ENCODE results near the gene GABRG3. TPM values are rescaled to one million over a fixed set of nuclear protein-coding genes. Genes with fewer than 3 reads are reported as not detected.

Gene GABRG3
- total and polyA plus RNA-seq, 7 donors: under 0.01 to 0.28 (median 0.05) TPM; not detected in 3

DNA sequence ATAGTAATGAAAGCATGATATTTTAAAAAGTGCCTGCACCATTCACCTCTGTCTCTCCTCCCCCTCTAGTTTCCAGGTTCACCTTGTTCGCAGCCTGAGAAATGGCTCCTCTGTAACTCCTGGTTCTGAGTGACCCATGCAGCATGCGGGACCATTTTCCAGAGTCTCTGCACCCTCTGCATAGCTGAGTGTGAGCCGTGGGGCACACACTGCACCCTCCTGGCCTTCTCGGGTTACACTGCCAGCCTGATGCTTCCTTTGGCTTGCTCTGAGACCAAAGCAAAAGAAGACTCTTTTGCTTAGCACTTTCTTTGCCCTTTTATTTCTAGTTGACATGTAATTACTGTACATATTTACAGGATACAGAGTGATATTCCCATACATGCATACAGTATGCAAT lies 287.3 kb downstream of the GABRG3 start:
- peaks cover 0 to 8% (median 0%) of the 10 kb centered on the region in 4 donors for H3K9me3 ChIP-seq
- TF ChIP-seq, protein P1, sequence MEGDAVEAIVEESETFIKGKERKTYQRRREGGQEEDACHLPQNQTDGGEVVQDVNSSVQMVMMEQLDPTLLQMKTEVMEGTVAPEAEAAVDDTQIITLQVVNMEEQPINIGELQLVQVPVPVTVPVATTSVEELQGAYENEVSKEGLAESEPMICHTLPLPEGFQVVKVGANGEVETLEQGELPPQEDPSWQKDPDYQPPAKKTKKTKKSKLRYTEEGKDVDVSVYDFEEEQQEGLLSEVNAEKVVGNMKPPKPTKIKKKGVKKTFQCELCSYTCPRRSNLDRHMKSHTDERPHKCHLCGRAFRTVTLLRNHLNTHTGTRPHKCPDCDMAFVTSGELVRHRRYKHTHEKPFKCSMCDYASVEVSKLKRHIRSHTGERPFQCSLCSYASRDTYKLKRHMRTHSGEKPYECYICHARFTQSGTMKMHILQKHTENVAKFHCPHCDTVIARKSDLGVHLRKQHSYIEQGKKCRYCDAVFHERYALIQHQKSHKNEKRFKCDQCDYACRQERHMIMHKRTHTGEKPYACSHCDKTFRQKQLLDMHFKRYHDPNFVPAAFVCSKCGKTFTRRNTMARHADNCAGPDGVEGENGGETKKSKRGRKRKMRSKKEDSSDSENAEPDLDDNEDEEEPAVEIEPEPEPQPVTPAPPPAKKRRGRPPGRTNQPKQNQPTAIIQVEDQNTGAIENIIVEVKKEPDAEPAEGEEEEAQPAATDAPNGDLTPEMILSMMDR (IDR thresholded peaks at IDR 0.05): no peak
- TF ChIP-seq EP300 (IDR thresholded peaks at IDR 0.05) (no peak), POLR2AphosphoS5 (IDR thresholded peaks at IDR 0.05) (no peak), POLR2A (IDR thresholded peaks at IDR 0.05) (no peak)
- 57 to 58% methylated on average over 4 of the region's 4 CpGs for WGBS, 2 donors
- H3K36me3 ChIP-seq: no peaks in the 10 kb centered on the region
- H3K4me3 ChIP-seq: no peak overlapping the region
- H3K4me1 ChIP-seq: no peaks in the 10 kb centered on the region
- no peaks in the 10 kb centered on the region for H3K27me3 ChIP-seq
- no peak overlapping the region for H3K27ac ChIP-seq
- intact Hi-C loops (cut with DNase I): no loop called here
- DNase-seq: no peak

- TF ChIP-seq, protein P1 (IDR thresholded peaks at IDR 0.05): no peak
- TF ChIP-seq POLR2A (IDR thresholded peaks at IDR 0.05) (no peak), POLR2AphosphoS5 (IDR thresholded peaks at IDR 0.05) (no peak), EP300 (IDR thresholded peaks at IDR 0.05) (no peak)
- 61 to 74% methylated on average over 4 of the region's 4 CpGs for WGBS, 2 donors
- no peaks in the 10 kb centered on the region for H3K36me3 ChIP-seq
- H3K4me3 ChIP-seq: no peak overlapping the region
- H3K27me3 ChIP-seq: no peaks in the 10 kb centered on the region
- intact Hi-C loops (cut with DNase I): no loop called here
- no peaks in the 10 kb centered on the region for H3K4me1 ChIP-seq
- H3K9me3 ChIP-seq: peaks cover 0 to 8% (median 0%) of the 10 kb centered on the region in 4 donors
- no peak overlapping the region for H3K27ac ChIP-seq
- DNase-seq: no peak
Measured at GRCh38 chr15:27260523-27260922, 289.5 kb downstream of the GABRG3 start.

DNA sequence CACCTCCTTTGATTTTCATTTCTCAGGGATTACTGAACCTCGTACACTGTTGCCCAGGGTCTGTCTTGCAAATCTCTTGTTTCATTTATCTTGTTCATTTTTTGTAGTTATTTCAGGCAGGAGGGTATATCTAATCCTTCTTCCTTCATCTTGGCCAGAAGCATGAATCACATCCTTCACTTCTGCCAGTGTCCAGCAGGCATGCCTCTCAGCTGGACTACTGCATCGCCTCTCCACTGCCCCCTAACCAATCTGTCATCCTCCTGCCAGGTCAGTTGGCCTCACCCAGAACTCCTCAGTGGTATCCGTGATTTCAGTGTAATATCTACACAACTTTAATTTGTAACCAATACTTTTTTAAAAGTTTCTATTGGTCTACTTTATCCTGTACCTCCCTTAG lies 297.9 kb downstream of the GABRG3 start:
- DNase-seq: no peak
- no peak overlapping the region for H3K4me3 ChIP-seq
- H3K36me3 ChIP-seq: no peaks in the 10 kb centered on the region
- TF ChIP-seq POLR2A (IDR thresholded peaks at IDR 0.05) (no peak), POLR2AphosphoS5 (IDR thresholded peaks at IDR 0.05) (no peak), EP300 (IDR thresholded peaks at IDR 0.05) (no peak)
- TF ChIP-seq, protein P1 (IDR thresholded peaks at IDR 0.05): no peak
- no peaks in the 10 kb centered on the region for H3K9me3 ChIP-seq
- no peaks in the 10 kb centered on the region for H3K27me3 ChIP-seq
- 80% methylated on average over 3 of the region's 3 CpGs for WGBS, 2 donors
- no peak overlapping the region for H3K27ac ChIP-seq
- intact Hi-C loops (cut with DNase I): no loop called here
- no peaks in the 10 kb centered on the region for H3K4me1 ChIP-seq

DNA sequence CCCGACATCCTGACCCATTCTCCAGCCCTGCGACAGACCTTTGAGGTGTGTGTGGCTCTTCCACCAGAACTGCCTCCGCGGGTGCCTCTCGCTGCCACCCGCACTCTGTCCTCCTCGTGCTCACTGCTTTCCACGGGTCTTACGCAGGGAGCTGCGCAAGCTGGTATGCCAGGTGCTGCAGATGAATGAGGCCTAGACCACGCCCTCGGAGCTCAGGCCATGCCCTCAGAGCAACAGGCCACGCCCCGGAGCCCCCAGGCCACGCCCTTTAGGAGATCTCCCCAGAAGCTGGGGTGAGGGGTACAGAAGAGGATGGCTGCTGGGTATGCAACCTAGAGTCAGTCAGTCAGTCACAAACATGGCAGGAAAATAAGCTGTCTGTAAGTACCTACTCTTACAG lies 300.3 kb downstream of the GABRG3 start:
- no peak overlapping the region for H3K27ac ChIP-seq
- DNase-seq: no peak

More for the DNA sequence above, 300.3 kb downstream of the GABRG3 start:
- TF ChIP-seq POLR2A (IDR thresholded peaks at IDR 0.05) (no peak), POLR2AphosphoS5 (IDR thresholded peaks at IDR 0.05) (no peak), EP300 (IDR thresholded peaks at IDR 0.05) (no peak)
- TF ChIP-seq, protein P1 (IDR thresholded peaks at IDR 0.05): no peak
- Histone ChIP-seq H3K9me3 (no peaks in the 10 kb centered on the region), H3K27me3 (no peaks in the 10 kb centered on the region), H3K4me1 (no peaks in the 10 kb centered on the region), H3K36me3 (no peaks in the 10 kb centered on the region), H3K4me3 (no peak overlapping the region)
- 77 to 87% methylated on average over 15 of the region's 15 CpGs for WGBS, 2 donors
- intact Hi-C loops (cut with DNase I): no loop called here
